Tibial nerve (tissue), 3 donors: Measurements from ENCODE around the gene POLA1.

Experiments
- POLR2A ChIP-seq, 2 donors: fragments of 450-650 bp; IDR thresholded peaks; one replicate each; pipeline ENCODE4 v1.6.1; 2017; ENCODE audit warnings: antibody characterized with exemption in 2 of 2, mild to moderate bottlenecking in 2 of 2, moderate library complexity in 2 of 2
- TF ChIP-seq, protein P1 (sequence below), 5 experiments: fragments of 200-600 bp in 3 of 5; fragments of 450-650 bp in 2 of 5; sonication (generic) in 3 of 5; IDR thresholded peaks; one replicate each; pipeline ENCODE4 v1.5.1; 2016 to 2019; ENCODE audit warnings: antibody characterized with exemption in 5 of 5, mild to moderate bottlenecking in 3 of 5, moderate library complexity in 2 of 5

DNA sequence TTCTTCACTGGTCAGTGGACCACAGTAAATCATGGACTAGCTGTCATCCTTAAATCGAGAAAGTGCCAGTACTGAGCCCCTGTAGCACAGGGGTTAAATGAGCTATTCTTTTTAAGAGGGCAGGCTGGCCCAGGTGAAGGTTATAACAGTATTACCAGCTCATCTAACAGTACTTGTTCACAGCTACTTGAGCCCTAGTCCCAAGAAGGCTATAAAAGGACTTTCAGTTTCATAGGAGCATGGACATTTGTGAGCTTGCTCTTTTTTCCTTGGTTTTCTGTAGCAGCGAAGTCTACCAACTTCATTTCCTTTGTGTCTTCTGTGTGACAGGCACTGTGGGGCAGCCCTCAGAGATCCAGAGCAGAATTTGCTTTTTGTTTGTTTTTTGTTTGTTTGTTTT is 261.0 kb downstream of the POLA1 start:
- TF ChIP-seq, protein P1, sequence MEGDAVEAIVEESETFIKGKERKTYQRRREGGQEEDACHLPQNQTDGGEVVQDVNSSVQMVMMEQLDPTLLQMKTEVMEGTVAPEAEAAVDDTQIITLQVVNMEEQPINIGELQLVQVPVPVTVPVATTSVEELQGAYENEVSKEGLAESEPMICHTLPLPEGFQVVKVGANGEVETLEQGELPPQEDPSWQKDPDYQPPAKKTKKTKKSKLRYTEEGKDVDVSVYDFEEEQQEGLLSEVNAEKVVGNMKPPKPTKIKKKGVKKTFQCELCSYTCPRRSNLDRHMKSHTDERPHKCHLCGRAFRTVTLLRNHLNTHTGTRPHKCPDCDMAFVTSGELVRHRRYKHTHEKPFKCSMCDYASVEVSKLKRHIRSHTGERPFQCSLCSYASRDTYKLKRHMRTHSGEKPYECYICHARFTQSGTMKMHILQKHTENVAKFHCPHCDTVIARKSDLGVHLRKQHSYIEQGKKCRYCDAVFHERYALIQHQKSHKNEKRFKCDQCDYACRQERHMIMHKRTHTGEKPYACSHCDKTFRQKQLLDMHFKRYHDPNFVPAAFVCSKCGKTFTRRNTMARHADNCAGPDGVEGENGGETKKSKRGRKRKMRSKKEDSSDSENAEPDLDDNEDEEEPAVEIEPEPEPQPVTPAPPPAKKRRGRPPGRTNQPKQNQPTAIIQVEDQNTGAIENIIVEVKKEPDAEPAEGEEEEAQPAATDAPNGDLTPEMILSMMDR (IDR thresholded peaks at IDR 0.05) = no peak
- no peak for TF ChIP-seq POLR2A (IDR thresholded peaks at IDR 0.05)
